Endothelial cell of umbilical vein (primary cell): Measurements from ENCODE around the gene CYP3A4. TPM values are rescaled to one million over a fixed set of nuclear protein-coding genes. Genes with fewer than 3 reads are reported as not detected.
A peak's percentile ranks its signal among the peaks of the same experiment; 100 is the strongest.
"Not testable (repeated sequence)": the region's sequence is repeated elsewhere in the genome, so short reads cannot be mapped to it uniquely, and the experiment has no call there.

Experiments used
- BruUV-seq: library from RNA; stranded (reverse); fragments of 400-500 nt; replicated peaks from 2 replicates; lab custom pipeline; 2021; lab: Mats Ljungman, UMichigan
- CTCF ChIA-PET: fragments of 300-600, 350-600 bp; sonication (Branson Sonifier 250); formaldehyde crosslinking; loops from one replicate; lab custom pipeline; 2021; ENCODE audit warnings: antibody characterized with exemption, inconsistent platforms; lab: Charles Lee
- POLR2A ChIA-PET: fragments of 300-600, 350-600 bp; sonication (Branson Sonifier 250); formaldehyde crosslinking; loops from one replicate; lab custom pipeline; 2021; ENCODE audit warnings: antibody characterized with exemption, inconsistent platforms; lab: Charles Lee
- DNase-seq: peaks from one replicate; pipeline ENCODE4 v3.0.0-alpha.2; 2011; ENCODE audit warnings: low read depth, low spot score
- FAIRE-seq: peaks from 2 replicates; lab custom pipeline; 2011; peaks lifted over from hg19 to GRCh38; lab: Jason Lieb, UNC
- H2AFZ ChIP-seq: 2 replicates; pipeline ENCODE4 v1.6.0; 2012; ENCODE audit warnings: low read depth, low read length, control low read depth, inconsistent platforms
- H3K27ac ChIP-seq: 2 replicates; pipeline ENCODE4 v1.5.1; 2011; ENCODE audit warnings: low read depth, mild to moderate bottlenecking, control low read depth, low read length, moderate library complexity; ENCODE audit not compliant: insufficient read depth
- H3K27me3 ChIP-seq, 2 experiments: 2 replicates each; pipeline versions ENCODE4 v1.6.0 to v1.6.1; 2011; ENCODE audit warnings: low read length in 2 of 2, mixed read lengths in 1 of 2; ENCODE audit not compliant: control insufficient read depth in 2 of 2, insufficient read depth in 2 of 2
- H3K36me3 ChIP-seq, 2 experiments: 2 replicates in 1 of 2; 3 replicates in 1 of 2; pipeline ENCODE4 v1.5.1; 2011; ENCODE audit warnings: low read length in 2 of 2, mild to moderate bottlenecking in 1 of 2, moderate library complexity in 1 of 2; ENCODE audit not compliant: control insufficient read depth in 2 of 2, insufficient read depth in 2 of 2; ENCODE audit errors: extremely low read depth in 1 of 2
- H3K4me1 ChIP-seq: 3 replicates; pipeline ENCODE4 v1.5.1; 2011; ENCODE audit warnings: mild to moderate bottlenecking, low read length; ENCODE audit not compliant: control insufficient read depth, insufficient read depth; ENCODE audit errors: extremely low read depth
- H3K4me2 ChIP-seq: 2 replicates; pipeline ENCODE4 v1.6.1; 2011; ENCODE audit warnings: low read length, control low read depth, mixed read lengths; ENCODE audit not compliant: insufficient read depth
- H3K4me3 ChIP-seq, 3 experiments: fragments of 200-600 bp in 1 of 3; sonication (generic), shearing (Covaris generic) in 1 of 3; replicated peaks in 1 of 3; 2 replicates each; pipeline ENCODE4 v1.5.1; 2011 to 2016; ENCODE audit warnings: control low read depth in 3 of 3, low read length in 3 of 3, mild to moderate bottlenecking in 2 of 3, inconsistent platforms in 1 of 3, low read depth in 1 of 3, moderate library complexity in 1 of 3; ENCODE audit not compliant: insufficient read depth in 1 of 3
- H3K79me2 ChIP-seq: 2 replicates; pipeline ENCODE4 v1.6.0; 2012; ENCODE audit warnings: low read length, inconsistent platforms; ENCODE audit not compliant: control insufficient read depth, insufficient read depth
- H3K9ac ChIP-seq: replicated peaks from 2 replicates; pipeline ENCODE3; 2011; ENCODE audit warnings: low read length, control low read depth; ENCODE audit not compliant: insufficient read depth; ENCODE audit errors: extremely low read depth
- H3K9me1 ChIP-seq: replicated peaks from 3 replicates; pipeline ENCODE4 v1.6.0; 2011; ENCODE audit warnings: mild to moderate bottlenecking, low read length; ENCODE audit not compliant: control insufficient read depth, insufficient read depth; ENCODE audit errors: extremely low read depth
- H3K9me3 ChIP-seq: replicated peaks from 2 replicates; pipeline ENCODE4 v1.5.1; 2012; ENCODE audit warnings: low read length, inconsistent platforms; ENCODE audit not compliant: control insufficient read depth, insufficient read depth
- H4K20me1 ChIP-seq: replicated peaks from 2 replicates; pipeline ENCODE3; 2011; ENCODE audit warnings: mild to moderate bottlenecking, low read length; ENCODE audit not compliant: control insufficient read depth, insufficient read depth; ENCODE audit errors: extremely low read depth
- dilution Hi-C: fragments of 300-500 bp; cut with MboI; formaldehyde crosslinking; loops from one replicate; pipeline ENCODE4 v1.15.0; 2019; ENCODE audit warnings: low sequenced_read_pairs; ENCODE audit not compliant: extremely low pct_ligation_motif_present
- intact Hi-C: fragments of 100-400 bp; cut with micrococcal nuclease; formaldehyde crosslinking; loops from one replicate; pipeline ENCODE4 v1.10.0; 2022
- polyA plus RNA-seq, 4 experiments: library from polyadenylated mRNA; depleted of rRNA in 3 of 4; stranded (reverse) in 3 of 4; unstranded in 1 of 4; fragments of >200 nt; gene quantifications; 2 replicates each; pipeline versions ENCODE4 v1.2.1 to v1.2.3, GENCODE V29; 2011 to 2012; ENCODE audit warnings: missing spikeins in 1 of 4
- total RNA-seq: library from RNA; stranded (reverse); gene quantifications from 2 replicates; pipeline ENCODE4 v1.2.3, GENCODE V29; 2021

CYP3A4 gene
- total and polyA plus RNA-seq, 2 donors (not counting 3 experiments of a cell fraction or from before 2014, with no cell fraction given), result not detected

DNA sequence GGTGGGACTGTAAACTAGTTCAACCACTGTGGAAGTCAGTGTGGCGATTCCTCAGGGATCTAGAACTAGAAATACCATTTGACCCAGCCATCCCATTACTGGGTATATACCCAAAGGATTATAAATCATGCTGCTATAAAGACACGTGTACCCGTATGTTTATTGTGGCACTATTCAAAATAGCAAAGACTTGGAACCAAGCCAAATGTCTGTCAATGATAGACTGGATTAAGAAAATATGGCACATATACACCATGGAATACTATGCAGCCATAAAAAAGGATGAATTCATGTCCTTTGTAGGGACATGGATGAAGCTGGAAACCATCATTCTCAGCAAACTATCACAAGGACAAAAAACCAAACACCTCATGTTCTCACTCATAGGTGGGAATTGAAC lies 37.1 kb downstream of the CYP3A4 start:
- H3K27ac ChIP-seq, intact Hi-C loops, H3K9ac ChIP-seq, CTCF ChIA-PET, BruUV-seq, H2AFZ ChIP-seq, H3K79me2 ChIP-seq, H3K4me1 ChIP-seq, FAIRE-seq, H4K20me1 ChIP-seq, H3K9me1 ChIP-seq, H3K4me2 ChIP-seq, H3K27me3 ChIP-seq, POLR2A ChIA-PET, H3K9me3 ChIP-seq, H3K4me3 ChIP-seq, DNase-seq, dilution Hi-C loops, H3K36me3 ChIP-seq: not testable (repeated sequence)

DNA sequence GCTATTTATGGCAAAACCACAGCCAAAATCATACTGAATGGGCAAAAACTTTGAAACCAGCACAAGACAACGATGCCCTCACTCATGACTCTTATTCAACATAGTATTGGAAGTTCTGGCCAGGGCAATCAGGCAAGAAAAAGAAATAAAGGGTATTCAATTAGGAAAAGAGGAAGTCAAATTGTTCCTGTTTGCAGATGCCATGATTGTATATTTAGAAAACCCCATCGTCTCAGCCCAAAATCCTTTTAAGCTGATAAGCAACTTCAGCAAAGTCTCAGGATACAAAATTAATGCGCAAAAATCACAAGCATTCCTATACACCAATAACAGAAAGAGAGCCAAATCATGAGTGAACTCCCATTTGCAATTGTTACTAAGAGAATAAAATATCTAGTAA lies 38.6 kb downstream of the CYP3A4 start:
- H3K4me2 ChIP-seq, BruUV-seq, H3K9me3 ChIP-seq, H3K4me3 ChIP-seq, H4K20me1 ChIP-seq, DNase-seq, POLR2A ChIA-PET, H3K9ac ChIP-seq, H3K27me3 ChIP-seq, H3K79me2 ChIP-seq, H2AFZ ChIP-seq, intact Hi-C loops, H3K36me3 ChIP-seq, CTCF ChIA-PET, dilution Hi-C loops, H3K9me1 ChIP-seq, H3K27ac ChIP-seq, H3K4me1 ChIP-seq: not testable (repeated sequence)
- FAIRE-seq, result peak; percentile 64
